NOMO-1 treated with dmso at 0.1 percent for 144 hours (cell line): ENCODE measurements around the gene TXNRD1.
"Not testable (repeated sequence)": the region's sequence is repeated elsewhere in the genome, so short reads cannot be mapped to it uniquely, and the experiment has no call there.

ENCODE experiments used
- DNase-seq: peaks from one replicate; lab custom pipeline; 2025; ENCODE audit not compliant: unreplicated experiment; lab: John Stamatoyannopoulos, UW

TXNRD1 gene

GRCh38 chr12:104320627-104321024, 105.0 kb downstream of the TXNRD1 start:
- DNase-seq: no peak

GRCh38 chr12:104321949-104322348, 106.4 kb downstream of the TXNRD1 start:
- DNase-seq: no peak

- DNase-seq: not testable (repeated sequence)
Measured at GRCh38 chr12:104322533-104322932, 107.0 kb downstream of the TXNRD1 start.

DNA sequence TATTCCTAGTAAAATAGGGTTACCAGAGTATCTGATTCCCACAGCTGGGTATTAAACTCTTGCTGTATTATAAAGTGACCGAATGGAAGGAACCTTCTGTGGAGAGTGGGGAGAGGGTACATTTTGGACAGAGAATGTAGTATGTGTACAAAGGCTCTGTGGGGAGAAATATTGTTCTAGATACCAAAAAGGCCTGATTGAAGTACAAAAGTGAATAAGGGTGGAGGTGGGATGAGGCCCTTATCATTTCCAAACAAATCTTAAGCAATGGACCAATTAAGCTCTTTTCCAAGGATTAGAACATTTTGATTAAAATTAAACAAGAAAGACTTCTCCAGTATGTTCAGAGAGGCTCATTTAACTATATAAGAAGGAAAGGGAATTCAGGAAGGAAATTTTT, 108.3 kb downstream of the TXNRD1 start:
- DNase-seq: no peak

DNA sequence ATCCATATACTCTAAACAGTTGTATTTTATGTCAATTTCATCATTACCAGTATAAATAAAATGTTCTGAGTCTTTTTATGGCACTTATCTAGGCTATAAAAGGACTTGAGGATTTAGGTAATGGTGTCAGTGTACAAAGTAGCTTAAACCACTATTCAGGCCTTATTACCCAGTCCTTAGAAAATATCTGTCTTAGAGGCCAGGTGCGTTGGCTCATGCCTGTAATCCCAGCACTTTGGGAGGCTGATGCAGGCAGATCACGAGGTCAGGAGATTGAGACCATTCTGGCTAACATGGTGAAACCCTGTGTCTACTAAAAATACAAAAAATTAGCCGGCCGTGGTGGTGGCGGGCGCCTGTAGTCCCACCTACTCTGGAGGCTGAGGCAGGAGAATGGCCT, 112.7 kb downstream of the TXNRD1 start:
- DNase-seq: not testable (repeated sequence)

DNA sequence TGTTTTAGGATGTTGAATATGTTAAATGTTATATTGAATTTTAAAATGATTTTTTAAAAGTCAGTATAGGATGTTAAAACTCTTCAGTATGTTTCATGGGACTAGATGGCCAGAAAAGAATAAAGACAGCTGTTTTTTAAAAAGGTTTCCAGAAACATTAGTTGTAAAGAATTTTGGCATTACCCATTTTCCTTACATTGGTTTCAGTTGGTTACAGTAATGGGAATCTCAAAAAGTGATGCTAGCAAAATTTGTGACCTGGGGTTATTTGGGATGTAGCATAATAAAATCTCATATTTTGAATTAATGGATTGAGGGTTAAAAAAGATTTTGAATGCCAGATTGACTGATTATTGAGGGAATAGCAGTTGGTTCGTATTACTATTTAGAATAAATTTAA, 113.2 kb downstream of the TXNRD1 start:
- no peak for DNase-seq

DNA sequence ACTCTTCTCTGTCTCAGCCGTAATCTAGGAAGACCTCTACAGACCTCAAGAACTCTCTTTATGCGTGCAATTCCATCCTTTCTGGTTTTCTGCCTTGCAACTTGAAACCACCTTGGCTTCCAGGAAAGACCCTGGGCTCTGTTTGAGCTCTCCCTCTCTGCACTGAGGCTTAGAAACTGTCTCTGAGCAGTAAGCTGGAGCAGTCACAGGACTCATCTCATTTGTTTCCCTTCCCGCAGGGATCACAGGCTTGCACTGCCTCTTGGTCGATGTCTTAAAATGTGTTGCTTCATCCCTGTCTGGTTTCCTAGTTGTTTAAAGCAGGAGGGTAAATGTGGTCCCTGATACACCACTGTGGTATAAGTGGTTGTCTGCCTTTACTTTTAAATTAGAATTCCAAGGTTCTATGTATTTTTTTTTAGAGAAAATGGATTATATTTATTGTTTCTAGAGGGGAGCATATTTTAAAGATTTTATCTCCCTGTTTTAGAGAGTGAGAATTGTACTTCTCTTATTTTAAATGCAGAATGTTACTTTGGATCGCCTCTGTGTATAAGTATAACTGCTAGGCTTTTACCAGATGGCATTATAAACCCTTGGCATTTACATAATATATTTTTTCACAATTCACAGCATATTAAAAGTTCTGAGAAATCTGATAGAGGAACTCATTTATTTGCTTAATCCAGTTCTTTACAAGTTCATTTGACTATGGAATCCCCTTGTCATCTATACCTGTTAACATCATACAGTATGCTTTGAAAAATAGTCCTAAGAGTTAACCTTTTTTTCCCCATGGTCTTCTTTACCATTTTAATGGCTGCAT, 114.3 kb downstream of the TXNRD1 start:
- no peak for DNase-seq

- no peak for DNase-seq
Measured at GRCh38 chr12:104331376-104331775, 115.8 kb downstream of the TXNRD1 start.

- DNase-seq: not testable (repeated sequence)
Measured at GRCh38 chr12:104332273-104332672, 116.7 kb downstream of the TXNRD1 start.

DNA sequence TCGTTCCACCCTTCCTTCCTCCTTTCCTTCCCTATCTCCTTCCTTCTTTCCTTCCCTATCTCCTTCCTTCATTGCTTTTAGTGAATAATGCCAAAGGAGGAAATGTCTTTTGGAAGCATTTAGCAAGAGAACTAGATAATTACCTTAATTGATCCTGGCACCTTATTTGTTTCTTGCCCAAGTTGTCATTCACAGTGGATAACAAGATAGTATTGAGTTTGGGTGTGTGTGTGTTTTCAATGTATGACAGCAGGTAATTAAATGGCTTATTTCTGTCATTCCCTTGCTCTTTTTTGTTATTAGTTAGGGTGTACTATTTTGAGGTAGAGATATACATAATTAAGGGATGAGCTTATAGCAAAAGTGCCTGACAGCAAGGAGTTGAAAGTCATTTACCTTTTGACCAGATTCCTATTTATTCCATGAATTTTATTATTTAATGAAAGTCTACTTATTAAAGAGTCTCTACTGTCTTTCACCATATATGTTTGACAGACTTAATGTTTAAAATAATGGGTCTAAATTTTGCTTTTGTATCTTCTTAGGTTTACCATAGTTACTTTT, 118.2 kb downstream of the TXNRD1 start:
- DNase-seq: no peak

GRCh38 chr12:104334581-104334980, 119.0 kb downstream of the TXNRD1 start:
- DNase-seq: no peak

- DNase-seq: no peak
Measured at GRCh38 chr12:104336115-104336514, 120.5 kb downstream of the TXNRD1 start.

- no peak for DNase-seq
Measured at GRCh38 chr12:104337030-104337558, 121.5 kb downstream of the TXNRD1 start.

DNA sequence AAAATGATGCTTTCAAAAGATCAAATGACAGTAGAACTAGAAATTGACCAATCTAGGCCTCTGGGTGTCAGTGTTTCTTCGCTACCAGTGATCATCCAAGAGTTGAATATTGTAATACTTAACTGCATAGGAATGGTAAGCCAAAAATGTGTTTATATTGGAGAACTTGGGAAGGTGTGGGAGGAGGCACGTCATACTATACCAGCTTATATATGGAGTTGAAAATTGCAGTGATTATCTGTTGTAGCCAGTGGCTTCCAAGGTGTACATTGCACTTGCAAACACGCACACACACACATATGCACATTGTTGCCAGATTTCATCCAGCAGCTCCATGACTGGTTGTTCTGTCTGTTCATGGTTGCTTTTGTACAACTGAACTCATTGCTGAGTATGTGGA, 124.1 kb downstream of the TXNRD1 start:
- DNase-seq: no peak

- DNase-seq: no peak
Measured at GRCh38 chr12:104340177-104340576, 124.6 kb downstream of the TXNRD1 start.

DNA sequence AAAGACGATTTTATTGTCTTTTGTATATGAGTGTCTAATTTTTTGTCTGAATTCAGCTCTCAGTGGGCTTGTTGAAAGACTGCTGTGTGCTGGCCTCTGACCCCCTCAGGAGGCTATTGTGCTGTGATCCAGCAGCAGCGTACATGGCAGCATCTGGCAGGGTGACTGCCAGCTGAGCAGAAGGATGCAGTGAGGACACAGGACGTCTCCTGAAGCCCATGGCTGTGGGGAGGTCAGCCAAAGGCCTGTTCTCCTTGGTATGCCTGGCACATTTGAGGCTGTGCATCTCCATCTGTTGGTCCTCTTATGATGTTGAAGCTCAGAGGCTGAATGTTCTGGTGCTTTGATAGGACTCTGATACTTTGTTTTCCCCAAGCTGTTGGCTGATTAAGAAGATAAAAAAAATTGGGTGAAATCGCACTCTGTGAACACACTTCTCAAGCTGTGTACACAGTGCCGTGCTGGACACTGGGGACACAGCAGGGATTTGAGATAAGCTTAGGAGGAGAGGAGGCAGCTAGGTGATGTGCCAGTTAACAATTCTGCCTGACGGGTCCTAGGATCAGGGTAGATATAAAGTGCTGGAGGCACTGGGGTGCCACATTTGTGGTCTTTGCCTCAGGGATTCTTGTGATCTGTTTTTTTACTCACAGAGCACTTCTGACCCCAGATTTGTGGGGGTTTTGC, 125.5 kb downstream of the TXNRD1 start:
- no peak for DNase-seq

GRCh38 chr12:104342147-104342546, 126.6 kb downstream of the TXNRD1 start:
- DNase-seq: no peak

DNA sequence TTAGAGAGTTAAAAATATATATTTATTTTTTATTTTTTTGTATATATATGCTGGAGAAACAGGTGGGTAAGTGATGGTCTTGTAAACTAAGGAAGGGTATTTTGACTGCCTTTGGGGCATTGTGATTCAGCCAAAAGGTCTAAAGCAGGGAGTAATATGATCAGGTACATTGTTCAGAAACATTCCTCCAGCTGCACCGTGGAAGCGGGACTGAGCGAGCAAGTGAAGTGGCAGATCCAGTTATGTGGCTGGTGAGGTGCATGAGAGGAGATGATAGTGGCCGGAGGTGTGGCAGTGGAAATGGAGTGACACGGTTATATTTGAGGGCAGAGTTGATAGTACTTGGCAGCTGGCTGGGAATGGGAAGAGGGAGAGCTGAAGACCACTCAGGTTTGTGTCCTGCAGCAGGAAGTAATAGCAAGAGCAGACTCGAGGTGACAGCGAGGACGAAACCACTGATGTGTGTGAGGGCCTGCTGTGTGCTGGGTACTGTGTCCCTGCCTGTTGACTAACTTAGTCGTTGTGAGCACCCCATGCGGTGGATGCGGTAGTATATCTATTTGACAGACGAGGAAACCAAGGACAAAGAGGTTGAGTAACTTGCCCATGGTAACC, 127.2 kb downstream of the TXNRD1 start:
- DNase-seq: no peak

DNA sequence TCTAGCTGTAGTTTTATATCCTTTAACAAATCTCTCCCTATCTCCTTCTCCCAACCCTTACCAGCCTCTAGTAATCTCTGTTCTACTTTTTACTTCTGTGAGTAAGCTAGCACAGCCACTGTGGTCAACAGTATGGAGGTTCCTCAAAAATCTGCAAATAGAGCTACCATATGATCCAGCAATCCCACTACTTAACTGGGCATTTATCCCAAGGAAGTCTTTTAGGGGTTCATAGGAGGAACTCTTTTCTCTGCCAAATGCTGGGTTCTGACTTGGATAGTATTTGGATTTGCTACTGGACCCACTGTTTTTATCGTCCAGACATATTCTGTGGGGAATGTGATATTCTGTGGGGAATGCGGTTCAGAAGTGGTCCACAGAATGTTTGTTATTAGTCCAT, 129.1 kb downstream of the TXNRD1 start:
- DNase-seq: no peak

- DNase-seq: no peak
Measured at GRCh38 chr12:104345234-104346066, 129.9 kb downstream of the TXNRD1 start.
